Activated T-cell treated with anti-CD3 and anti-CD28 coated beads, Interleukin-2, amount 50 U/mL, for 72 hours (primary cell): ENCODE results near the gene HSPG2. TPM values are rescaled to one million over a fixed set of nuclear protein-coding genes. Genes with fewer than 3 reads are reported as not detected.

Experiments used
- ATAC-seq, 2 donors: fragments of 150-1000 bp; cut with Tn5 transposase; replicated peaks in 1 of 2; 2 replicates each; pipeline ENCODE4 v1.10.0; 2021; ENCODE audit warnings: moderate library complexity in 2 of 2, mild to moderate bottlenecking in 1 of 2
- DNase-seq, 2 donors: peaks; one replicate each; pipeline ENCODE4 v3.0.0; 2021 to 2022; ENCODE audit warnings: mixed read lengths in 1 of 2
- H3K27ac Mint-ChIP-seq: one replicate; pipeline ENCODE4 v1.8.0; 2022; ENCODE audit warnings: mild to moderate bottlenecking, moderate library complexity, mixed read lengths
- H3K27me3 Mint-ChIP-seq: one replicate; pipeline ENCODE4 v1.8.0; 2022; ENCODE audit warnings: low read depth, mixed read lengths
- H3K36me3 Mint-ChIP-seq, 2 donors: one replicate each; pipeline ENCODE4 v1.8.0; 2022; ENCODE audit warnings: mixed read lengths in 2 of 2, mild to moderate bottlenecking in 1 of 2; ENCODE audit not compliant: insufficient read depth in 2 of 2
- H3K4me1 Mint-ChIP-seq: one replicate; pipeline ENCODE4 v1.8.0; 2022; ENCODE audit warnings: low read depth, mixed read lengths
- H3K4me3 Mint-ChIP-seq, 2 donors: one replicate each; pipeline ENCODE4 v1.8.0; 2022; ENCODE audit warnings: mild to moderate bottlenecking in 2 of 2, mixed read lengths in 2 of 2, moderate library complexity in 2 of 2
- H3K9me3 Mint-ChIP-seq, 2 donors: one replicate each; pipeline ENCODE4 v1.8.0; 2022; ENCODE audit warnings: mixed read lengths in 2 of 2
- total RNA-seq, 2 donors: library from RNA; stranded (reverse); gene quantifications; one replicate each; pipeline ENCODE4 v1.2.3, GENCODE V29; 2022

HSPG2 gene
- total RNA-seq, 2 donors from 2014 or later, result 4.4 to 11.5 TPM

DNA sequence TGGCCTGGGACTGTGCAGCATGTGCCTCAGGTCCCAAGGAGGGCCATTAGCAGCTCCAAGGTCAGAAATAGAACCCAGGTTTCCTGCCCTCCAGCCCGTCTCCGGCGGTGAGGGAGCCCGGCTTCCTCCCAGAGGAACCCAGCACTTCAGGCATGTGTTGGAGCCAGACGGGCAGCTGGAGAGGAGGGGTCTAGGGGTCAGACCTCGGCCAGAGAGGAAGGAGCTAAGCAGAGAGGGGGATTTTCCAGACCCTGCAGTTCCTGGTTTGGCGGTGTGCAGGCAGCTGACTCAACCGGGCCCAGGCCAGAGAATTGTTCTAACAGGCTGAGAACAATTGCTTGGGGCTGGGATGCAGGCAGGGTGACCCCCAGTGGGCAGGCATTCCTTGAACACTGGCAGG lies 37.1 kb downstream of the HSPG2 start:
- Mint-ChIP-seq H3K4me3 (no peak overlapping the region), H3K27ac (no peak overlapping the region), H3K27me3 (no peaks in the 10 kb centered on the region), H3K36me3 (no peaks in the 10 kb centered on the region), H3K4me1 (peaks cover 6% of the 10 kb centered on the region), H3K9me3 (no peaks in the 10 kb centered on the region)
- DNase-seq, result no peak
- ATAC-seq, result no peak

GRCh38 chr1:21899267-21899810 lies 37.8 kb downstream of the HSPG2 start:
- Mint-ChIP-seq H3K36me3 (no peaks in the 10 kb centered on the region), H3K4me1 (peaks cover 4% of the 10 kb centered on the region), H3K27ac (no peak overlapping the region), H3K27me3 (no peaks in the 10 kb centered on the region), H3K4me3 (no peak overlapping the region), H3K9me3 (no peaks in the 10 kb centered on the region)
- no peak for ATAC-seq
- DNase-seq, result no peak

- H3K27me3 Mint-ChIP-seq, result no peaks in the 10 kb centered on the region
- no peaks in the 10 kb centered on the region for H3K36me3 Mint-ChIP-seq
- H3K4me1 Mint-ChIP-seq, result no peaks in the 10 kb centered on the region
- no peak for ATAC-seq
- no peak overlapping the region for H3K4me3 Mint-ChIP-seq
- H3K27ac Mint-ChIP-seq, result no peak overlapping the region
- no peak for DNase-seq
- no peaks in the 10 kb centered on the region for H3K9me3 Mint-ChIP-seq
Measured at GRCh38 chr1:21898326-21899200, 38.5 kb downstream of the HSPG2 start.

DNA sequence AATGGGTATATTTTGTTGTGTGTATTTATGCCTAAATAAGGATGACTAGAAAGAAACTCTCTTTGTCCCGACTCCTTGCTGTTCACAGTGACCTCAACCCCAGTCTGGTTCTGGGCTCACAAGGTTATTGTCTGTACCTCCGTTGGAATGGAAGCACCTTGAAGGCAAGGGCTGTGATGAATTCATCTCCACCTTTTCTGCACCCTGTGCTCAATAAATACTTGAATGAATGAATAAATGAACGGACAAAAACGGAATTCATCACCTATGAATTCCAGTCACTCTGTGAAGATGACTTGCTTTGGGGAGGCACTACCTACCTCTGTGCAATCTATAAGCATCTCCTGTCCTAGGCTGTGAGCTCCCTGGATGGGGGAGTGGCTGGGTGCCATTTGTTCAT lies 39.3 kb downstream of the HSPG2 start:
- Mint-ChIP-seq H3K4me3 (no peak overlapping the region), H3K36me3 (no peaks in the 10 kb centered on the region), H3K9me3 (no peaks in the 10 kb centered on the region), H3K27ac (no peak overlapping the region), H3K4me1 (no peaks in the 10 kb centered on the region), H3K27me3 (no peaks in the 10 kb centered on the region)
- DNase-seq, result no peak
- ATAC-seq, result no peak

GRCh38 chr1:21896652-21897532 lies 40.2 kb downstream of the HSPG2 start:
- Mint-ChIP-seq H3K27ac (no peak overlapping the region), H3K4me3 (no peak overlapping the region), H3K27me3 (no peaks in the 10 kb centered on the region), H3K4me1 (no peaks in the 10 kb centered on the region), H3K9me3 (no peaks in the 10 kb centered on the region), H3K36me3 (no peaks in the 10 kb centered on the region)
- DNase-seq (no peak), ATAC-seq (no peak)

GRCh38 chr1:21896026-21896425 lies 41.1 kb downstream of the HSPG2 start:
- no peaks in the 10 kb centered on the region for H3K27me3 Mint-ChIP-seq
- H3K27ac Mint-ChIP-seq, result no peak overlapping the region
- DNase-seq (no peak), ATAC-seq (no peak)
- no peaks in the 10 kb centered on the region for H3K36me3 Mint-ChIP-seq
- H3K9me3 Mint-ChIP-seq, result no peaks in the 10 kb centered on the region
- H3K4me3 Mint-ChIP-seq, result no peak overlapping the region
- H3K4me1 Mint-ChIP-seq, result no peaks in the 10 kb centered on the region

DNA sequence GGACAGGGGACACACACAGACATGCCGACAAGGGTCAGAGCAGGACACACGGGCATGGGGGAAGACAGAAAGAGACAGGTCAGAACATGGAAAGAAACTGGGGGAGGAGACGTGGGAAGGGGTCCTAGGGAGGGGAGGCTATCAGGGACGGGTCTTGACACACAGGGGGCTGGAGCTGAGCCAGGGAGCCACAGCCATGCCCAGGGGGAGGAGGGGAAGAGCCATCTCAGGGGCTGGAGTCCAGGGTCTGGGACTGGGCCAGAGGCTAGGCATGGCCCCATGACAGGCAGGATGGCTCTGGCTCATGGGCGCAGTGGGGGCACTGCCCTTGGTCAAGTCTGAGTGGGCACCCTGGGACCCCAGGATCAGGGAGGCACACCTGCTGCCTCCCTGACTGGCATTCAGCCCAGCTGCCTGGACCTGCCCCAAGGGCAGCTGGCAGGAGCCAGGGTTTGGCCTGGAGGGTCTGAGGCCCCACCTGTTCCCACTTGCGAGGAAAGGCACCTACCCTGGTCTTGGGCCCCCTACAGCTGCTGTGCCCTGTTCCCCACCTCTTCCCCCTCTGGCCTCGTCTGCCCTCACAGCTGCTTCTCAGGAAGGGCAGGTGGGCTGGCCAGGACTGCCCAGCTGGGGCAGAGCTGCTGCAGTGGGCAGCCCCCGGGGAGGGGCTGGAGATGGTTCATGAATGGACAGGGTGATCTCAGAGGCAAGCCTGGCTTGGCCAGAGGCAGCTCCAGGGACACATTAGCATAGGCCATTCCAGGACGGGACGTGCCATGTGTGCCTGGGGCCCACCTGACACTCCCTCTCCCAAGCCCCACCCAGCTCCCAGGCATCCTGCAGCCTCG lies 42.9 kb downstream of the HSPG2 start:
- Mint-ChIP-seq H3K4me1 (no peaks in the 10 kb centered on the region), H3K9me3 (no peaks in the 10 kb centered on the region), H3K27ac (no peak overlapping the region), H3K4me3 (no peak overlapping the region), H3K27me3 (no peaks in the 10 kb centered on the region), H3K36me3 (no peaks in the 10 kb centered on the region)
- ATAC-seq (no peak), DNase-seq (no peak)

GRCh38 chr1:21893046-21893805 lies 43.9 kb downstream of the HSPG2 start:
- ATAC-seq, result no peak
- no peak for DNase-seq
- no peak overlapping the region for H3K4me3 Mint-ChIP-seq
- no peaks in the 10 kb centered on the region for H3K4me1 Mint-ChIP-seq
- H3K27me3 Mint-ChIP-seq, result no peaks in the 10 kb centered on the region
- H3K36me3 Mint-ChIP-seq, result no peaks in the 10 kb centered on the region
- H3K9me3 Mint-ChIP-seq, result no peaks in the 10 kb centered on the region
- H3K27ac Mint-ChIP-seq, result no peak overlapping the region

- H3K9me3 Mint-ChIP-seq, result no peaks in the 10 kb centered on the region
- H3K27me3 Mint-ChIP-seq, result no peaks in the 10 kb centered on the region
- no peak overlapping the region for H3K4me3 Mint-ChIP-seq
- no peak for DNase-seq
- H3K36me3 Mint-ChIP-seq, result no peaks in the 10 kb centered on the region
- no peaks in the 10 kb centered on the region for H3K4me1 Mint-ChIP-seq
- ATAC-seq, result no peak
- no peak overlapping the region for H3K27ac Mint-ChIP-seq
Measured at GRCh38 chr1:21891621-21892479, 45.3 kb downstream of the HSPG2 start.

- Mint-ChIP-seq H3K36me3 (no peaks in the 10 kb centered on the region), H3K4me3 (no peak overlapping the region), H3K4me1 (no peaks in the 10 kb centered on the region), H3K27me3 (no peaks in the 10 kb centered on the region), H3K27ac (no peak overlapping the region), H3K9me3 (no peaks in the 10 kb centered on the region)
- no peak for ATAC-seq
- no peak for DNase-seq
Measured at GRCh38 chr1:21891081-21891480, 46.0 kb downstream of the HSPG2 start.

GRCh38 chr1:21888500-21888899 lies 48.6 kb downstream of the HSPG2 start:
- DNase-seq (no peak), ATAC-seq (no peak)
- Mint-ChIP-seq H3K9me3 (no peaks in the 10 kb centered on the region), H3K27me3 (no peaks in the 10 kb centered on the region), H3K27ac (no peak overlapping the region), H3K36me3 (no peaks in the 10 kb centered on the region), H3K4me1 (no peaks in the 10 kb centered on the region), H3K4me3 (no peak overlapping the region)
